HepG2 (cell line): Measurements from ENCODE around the gene OLFM4.

Experiments
- POLR2AphosphoS5 ChIP-seq: IDR thresholded peaks from 2 replicates; pipeline ENCODE4 v1.6.1; 2012; ENCODE audit warnings: low read depth, low read length
- ZNF256 ChIP-seq: sonication (generic); formaldehyde crosslinking; conservative IDR thresholded peaks from 2 replicates; pipeline ENCODE4 v1.4.0; 2020; ENCODE audit warnings: missing genetic modification reagents

DNA sequence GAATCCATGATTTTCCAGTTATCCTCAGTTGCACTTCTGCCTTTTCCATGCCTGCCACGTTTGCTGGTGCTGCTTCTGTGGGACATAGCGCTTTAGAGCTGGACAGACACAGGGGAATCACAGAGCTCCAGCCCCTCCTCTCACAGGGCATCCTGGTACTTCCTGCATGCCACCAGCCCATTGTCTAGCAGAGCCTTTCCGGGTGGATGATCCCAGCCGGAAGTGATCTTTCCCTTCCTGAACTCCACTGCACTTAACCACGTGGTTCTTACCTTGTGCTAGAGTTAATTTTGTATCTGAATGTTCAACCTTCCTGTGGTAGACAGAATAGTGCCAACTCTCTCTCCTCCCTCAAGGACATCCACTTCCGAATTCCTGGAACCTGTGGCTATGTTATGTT is 12.6 kb upstream of the OLFM4 start:
- TF ChIP-seq POLR2AphosphoS5 (no peak), ZNF256 (CRISPR knock-in tag) (no peak)
